ENCODE measurements around the gene GNPNAT1.

Gene GNPNAT1

GRCh38 chr14:52834440-52834842, 43.0 kb upstream of the GNPNAT1 start:
- no peaks in the 10 kb centered on the region for H3K27me3 ChIP-seq
- H3K4me3 ChIP-seq (ENCODE audit: low read depth in 1 of 2, low read length in 1 of 2): no peak overlapping the region
- no peak overlapping the region for H3K27ac ChIP-seq
- no peaks in the 10 kb centered on the region for H3K9me3 ChIP-seq
- no peak for TF ChIP-seq CTCF (IDR thresholded peaks at IDR 0.05)
- H3K4me1 ChIP-seq (ENCODE audit: control insufficient read depth in 1 of 2, insufficient read depth in 1 of 2, low read depth in 1 of 2, low read length in 1 of 2): no peaks in the 10 kb centered on the region
- H3K36me3 ChIP-seq: no peaks in the 10 kb centered on the region

DNA sequence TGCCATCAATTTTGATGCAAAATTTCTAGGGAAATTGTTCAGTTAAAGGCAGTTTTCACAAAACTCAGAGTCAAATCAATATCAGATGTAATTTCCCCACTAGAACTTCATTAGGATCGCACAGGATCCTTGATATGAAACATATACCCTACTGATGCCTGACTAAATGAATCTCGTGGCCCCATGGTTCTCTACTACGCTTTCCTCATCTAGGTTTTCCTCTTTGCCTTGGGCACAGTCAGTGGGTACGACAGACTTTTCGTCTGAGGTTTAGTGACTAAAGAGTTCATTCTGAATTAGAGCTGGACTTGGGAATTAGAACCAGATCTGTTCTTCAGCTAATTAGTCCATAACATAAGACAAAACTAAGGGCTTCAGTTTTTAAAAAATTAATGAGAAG, 42.5 kb upstream of the GNPNAT1 start:
- Histone ChIP-seq H3K36me3 (no peaks in the 10 kb centered on the region), H3K27ac (no peak overlapping the region), H3K4me1 (ENCODE audit: control insufficient read depth in 1 of 2, insufficient read depth in 1 of 2, low read depth in 1 of 2, low read length in 1 of 2) (no peaks in the 10 kb centered on the region), H3K9me3 (no peaks in the 10 kb centered on the region), H3K27me3 (no peaks in the 10 kb centered on the region), H3K4me3 (ENCODE audit: low read depth in 1 of 2, low read length in 1 of 2) (no peak overlapping the region)
- no peak for TF ChIP-seq CTCF (IDR thresholded peaks at IDR 0.05)

GRCh38 chr14:52829527-52830185, 38.2 kb upstream of the GNPNAT1 start:
- peaks cover 15% of the 10 kb centered on the region for H3K27me3 ChIP-seq
- no peak for TF ChIP-seq CTCF (IDR thresholded peaks at IDR 0.05)
- H3K4me3 ChIP-seq (ENCODE audit: low read depth in 1 of 2, low read length in 1 of 2): no peak overlapping the region
- H3K27ac ChIP-seq: no peak overlapping the region
- no peaks in the 10 kb centered on the region for H3K4me1 ChIP-seq (ENCODE audit: control insufficient read depth in 1 of 2, insufficient read depth in 1 of 2, low read depth in 1 of 2, low read length in 1 of 2)
- H3K9me3 ChIP-seq: no peaks in the 10 kb centered on the region
- no peaks in the 10 kb centered on the region for H3K36me3 ChIP-seq

GRCh38 chr14:52827426-52827825, 36.0 kb upstream of the GNPNAT1 start:
- TF ChIP-seq CTCF (IDR thresholded peaks at IDR 0.05): no peak
- Histone ChIP-seq H3K9me3 (no peaks in the 10 kb centered on the region), H3K36me3 (no peaks in the 10 kb centered on the region), H3K4me3 (ENCODE audit: low read depth in 1 of 2, low read length in 1 of 2) (no peak overlapping the region), H3K4me1 (ENCODE audit: control insufficient read depth in 1 of 2, insufficient read depth in 1 of 2, low read depth in 1 of 2, low read length in 1 of 2) (no peaks in the 10 kb centered on the region), H3K27me3 (peaks cover 25% of the 10 kb centered on the region), H3K27ac (no peak overlapping the region)

DNA sequence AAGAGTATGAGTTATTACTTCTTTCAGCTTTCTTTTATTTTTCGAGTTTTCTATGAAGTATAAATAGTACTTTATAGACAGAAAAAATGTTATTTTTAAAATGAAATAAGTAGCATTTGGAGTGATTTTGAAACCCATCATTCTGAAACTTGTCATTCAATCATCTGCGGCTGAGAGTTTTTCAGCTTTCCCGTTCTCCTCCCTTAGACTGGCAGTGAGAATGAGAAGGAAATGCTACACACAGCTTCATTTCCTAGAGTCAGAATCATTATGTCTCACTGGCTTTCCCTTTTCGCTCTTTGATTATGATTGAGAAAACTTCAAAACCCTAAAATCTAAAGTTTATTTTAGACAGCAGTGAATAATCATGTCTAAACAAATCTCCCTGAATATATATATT, 33.7 kb upstream of the GNPNAT1 start:
- H3K27me3 ChIP-seq: peaks cover 25% of the 10 kb centered on the region
- TF ChIP-seq CTCF (IDR thresholded peaks at IDR 0.05): no peak
- H3K27ac ChIP-seq: no peak overlapping the region
- H3K9me3 ChIP-seq: no peaks in the 10 kb centered on the region
- no peak overlapping the region for H3K4me3 ChIP-seq (ENCODE audit: low read depth in 1 of 2, low read length in 1 of 2)
- H3K36me3 ChIP-seq: no peaks in the 10 kb centered on the region
- no peaks in the 10 kb centered on the region for H3K4me1 ChIP-seq (ENCODE audit: control insufficient read depth in 1 of 2, insufficient read depth in 1 of 2, low read depth in 1 of 2, low read length in 1 of 2)

Data from neutrophil (primary cell).